ENCODE measurements around the gene YARS1. TPM values are rescaled to one million over a fixed set of nuclear protein-coding genes. Genes with fewer than 3 reads are reported as not detected.
A peak's percentile ranks its signal among the peaks of the same experiment; 100 is the strongest.

The YARS1 gene
- total RNA-seq, 2 donors from 2014 or later, result 74.2 to 85.5 TPM

DNA sequence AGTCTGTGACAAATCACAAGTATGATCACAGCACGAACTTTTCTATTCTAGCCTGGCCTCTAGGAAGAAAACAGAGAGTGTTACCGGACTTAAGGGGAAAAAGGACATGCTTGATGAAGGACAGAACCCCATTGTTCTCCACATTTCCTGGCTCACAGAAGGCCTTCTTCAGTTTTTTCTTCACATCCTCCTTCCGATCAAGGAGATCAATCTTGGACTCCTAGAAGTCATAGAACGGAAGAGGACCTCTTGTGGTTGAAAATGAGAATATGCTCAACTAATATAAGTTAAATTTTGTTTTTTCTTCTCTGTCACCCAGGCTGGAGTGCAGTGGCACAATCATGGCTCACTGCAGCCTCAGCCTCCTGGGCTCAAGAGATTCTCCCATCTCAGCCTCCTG lies 30.3 kb downstream of the YARS1 start:
- intact Hi-C loops (cut with DNase I), result no loop called here
- DNase-seq (ENCODE audit: low spot score), result no peak

DNA sequence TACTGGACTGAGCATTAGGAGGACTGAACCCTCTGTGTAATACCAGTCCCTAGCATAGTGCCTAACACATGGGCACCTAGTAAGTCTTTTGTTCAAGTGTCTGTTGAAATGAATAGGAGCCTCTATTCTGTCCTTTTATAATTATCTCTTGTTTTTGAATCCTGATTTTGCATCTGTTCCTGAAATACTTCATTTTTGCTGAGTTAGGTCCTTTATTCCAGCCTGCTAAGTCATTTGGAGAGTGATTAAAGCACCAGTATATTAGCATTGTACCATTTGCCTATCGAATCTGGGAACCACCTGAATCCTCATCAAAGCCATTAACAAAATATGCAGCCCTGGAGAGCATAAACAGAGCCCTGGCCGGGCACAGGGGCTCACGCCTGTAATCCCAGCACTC lies 32.3 kb downstream of the YARS1 start:
- DNase-seq (ENCODE audit: low spot score), result no peak
- intact Hi-C loops (cut with DNase I), result no loop called here

DNA sequence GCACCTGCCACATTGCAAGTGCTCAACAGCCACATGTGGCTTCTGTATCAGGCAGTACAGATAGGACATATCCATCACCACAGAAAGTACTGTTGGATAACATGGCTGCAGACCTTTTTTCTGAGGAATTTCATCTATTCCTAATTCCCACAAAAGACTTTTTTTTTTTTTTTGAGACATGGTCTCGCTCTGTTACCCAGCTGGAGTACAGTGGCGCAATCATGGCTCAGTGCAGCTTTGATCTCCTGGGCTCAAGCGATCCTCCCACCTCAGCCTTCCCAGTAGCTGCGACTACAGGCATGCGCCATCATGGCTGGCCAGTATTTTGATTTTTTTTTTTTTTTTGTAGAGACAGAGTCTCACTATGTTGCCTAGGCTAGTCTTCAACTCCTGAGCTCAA lies 33.3 kb downstream of the YARS1 start:
- no peak for DNase-seq (ENCODE audit: low spot score)

DNA sequence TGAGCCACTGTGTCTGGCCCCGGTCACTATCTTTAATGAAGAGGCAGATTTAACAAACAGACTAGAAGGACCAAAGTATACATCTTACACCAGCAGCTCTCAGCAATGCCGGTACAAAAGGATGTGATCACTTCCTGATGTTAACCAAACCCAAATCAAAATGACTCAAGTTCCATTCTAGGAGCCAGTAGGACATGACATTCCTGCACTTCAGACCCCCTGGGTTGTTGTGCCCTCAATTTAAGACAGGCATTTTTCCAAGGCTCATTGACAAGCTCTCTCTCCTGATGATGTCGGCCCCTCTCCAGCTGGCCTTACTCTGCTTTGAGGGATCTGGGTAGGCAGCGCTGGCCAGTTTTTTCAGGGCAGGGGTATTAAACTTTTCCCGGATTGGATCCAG lies 35.1 kb downstream of the YARS1 start:
- DNase-seq (ENCODE audit: low spot score), result no peak
- intact Hi-C loops (cut with DNase I), result no loop called here

More for the DNA sequence above, 33.3 kb downstream of the YARS1 start:
- intact Hi-C loops (cut with DNase I), result no loop called here

DNA sequence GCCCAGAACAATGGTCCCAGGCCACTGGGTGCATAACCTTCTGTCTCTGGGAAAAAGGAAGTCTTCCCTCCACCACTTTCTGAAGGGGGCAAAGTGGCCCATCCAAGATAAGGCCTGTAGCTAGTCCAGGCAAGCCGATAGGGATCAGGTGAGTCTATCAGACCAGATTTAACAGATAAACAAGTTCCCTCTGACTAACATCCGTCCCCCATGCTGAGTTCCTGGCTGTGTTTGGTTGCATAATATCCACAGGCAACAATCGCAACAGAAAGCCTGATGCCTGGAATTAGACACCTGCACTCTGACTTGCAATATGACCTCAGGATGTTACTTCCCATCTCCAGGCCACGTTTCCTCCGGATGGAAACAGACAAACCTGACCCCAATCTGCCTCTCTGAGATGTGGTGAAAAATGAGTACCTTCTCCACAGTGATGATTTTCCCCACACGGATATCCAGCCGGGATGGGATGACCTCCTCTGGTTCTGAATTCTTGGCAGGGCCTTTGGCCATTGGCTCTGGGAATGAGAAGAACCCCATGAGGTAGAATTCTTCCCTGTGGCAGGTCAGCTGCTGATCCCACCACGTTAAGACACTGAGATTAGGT lies 36.4 kb downstream of the YARS1 start:
- intact Hi-C loops (cut with DNase I), result no loop called here
- DNase-seq (ENCODE audit: low spot score), result no peak

DNA sequence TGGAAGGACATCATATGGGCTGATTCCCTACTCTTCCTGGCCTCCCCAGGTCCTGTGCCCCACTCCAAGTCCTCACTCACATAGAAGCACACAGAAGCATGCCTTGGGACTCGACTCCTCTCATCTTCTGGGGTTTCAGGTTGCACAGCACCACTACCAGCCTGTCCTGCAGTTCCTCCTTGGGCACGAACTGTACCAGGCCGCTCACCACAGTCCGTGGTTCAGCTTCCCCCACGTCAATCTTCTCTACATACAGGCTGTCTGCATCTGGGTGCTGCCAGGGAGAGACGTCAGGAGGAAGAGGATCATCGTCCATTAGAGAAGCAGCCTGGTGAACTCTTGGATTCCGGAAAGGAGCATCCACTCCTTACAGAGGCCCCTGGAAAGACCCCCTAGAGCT lies 37.2 kb downstream of the YARS1 start:
- no peak for DNase-seq (ENCODE audit: low spot score)
- intact Hi-C loops (cut with DNase I), result no loop called here

DNA sequence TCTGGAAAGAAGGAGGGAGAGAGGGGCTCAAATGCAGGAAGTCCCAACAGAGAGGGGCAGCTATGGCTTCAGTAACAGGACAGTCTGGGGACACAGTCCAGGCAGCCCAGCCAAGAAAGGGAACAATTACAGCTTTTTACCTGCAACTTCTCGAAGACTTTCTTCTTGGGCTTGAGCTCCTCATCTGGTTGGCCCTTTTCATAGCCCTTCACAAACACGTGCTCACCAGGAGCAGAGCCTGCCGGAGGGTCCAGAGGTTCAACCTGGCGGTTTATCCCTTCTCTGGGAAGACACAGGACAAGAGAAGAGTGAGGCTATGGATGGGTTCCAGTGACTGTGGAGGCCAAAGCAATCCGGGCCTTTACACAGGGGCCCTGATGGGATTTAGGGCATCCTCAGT lies 37.9 kb downstream of the YARS1 start:
- intact Hi-C loops (cut with DNase I), result no loop called here
- DNase-seq (ENCODE audit: low spot score), result no peak

DNA sequence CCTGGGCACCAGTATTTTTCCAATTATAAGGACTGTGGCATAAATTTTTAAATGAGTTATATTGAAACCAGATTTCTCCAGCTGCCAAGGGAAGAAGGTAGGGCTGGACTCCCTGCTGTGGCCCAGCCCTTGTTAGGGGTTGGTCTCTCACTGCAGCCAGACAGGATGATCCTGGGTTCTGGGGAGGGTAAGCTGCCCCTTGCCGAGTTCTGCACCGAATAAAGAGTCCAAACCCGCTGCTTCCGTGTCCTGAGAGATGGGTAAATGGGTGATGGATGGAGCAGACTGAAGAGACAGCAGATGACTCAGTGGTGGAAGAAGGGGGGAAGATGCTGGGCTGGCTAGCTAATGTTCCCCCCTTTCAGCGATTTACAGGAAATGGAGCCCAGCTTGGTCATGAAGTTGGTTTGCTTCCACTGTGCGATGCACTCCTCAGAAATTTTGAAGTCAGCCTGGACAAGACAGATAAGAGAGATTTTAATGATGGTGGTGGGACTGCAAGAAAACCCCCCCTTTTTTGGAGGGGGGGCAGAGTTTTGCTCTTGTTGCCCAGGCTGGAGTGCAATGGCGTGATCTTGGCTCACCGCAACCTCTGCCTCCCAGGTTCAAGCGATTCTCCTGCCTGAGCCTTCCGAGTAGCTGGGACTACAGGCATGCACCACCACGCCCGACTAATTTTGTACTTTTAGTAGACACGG lies 41.4 kb downstream of the YARS1 start:
- peak; percentile 58 for DNase-seq (ENCODE audit: low spot score)
- intact Hi-C loops (cut with DNase I), result no loop called here

DNA sequence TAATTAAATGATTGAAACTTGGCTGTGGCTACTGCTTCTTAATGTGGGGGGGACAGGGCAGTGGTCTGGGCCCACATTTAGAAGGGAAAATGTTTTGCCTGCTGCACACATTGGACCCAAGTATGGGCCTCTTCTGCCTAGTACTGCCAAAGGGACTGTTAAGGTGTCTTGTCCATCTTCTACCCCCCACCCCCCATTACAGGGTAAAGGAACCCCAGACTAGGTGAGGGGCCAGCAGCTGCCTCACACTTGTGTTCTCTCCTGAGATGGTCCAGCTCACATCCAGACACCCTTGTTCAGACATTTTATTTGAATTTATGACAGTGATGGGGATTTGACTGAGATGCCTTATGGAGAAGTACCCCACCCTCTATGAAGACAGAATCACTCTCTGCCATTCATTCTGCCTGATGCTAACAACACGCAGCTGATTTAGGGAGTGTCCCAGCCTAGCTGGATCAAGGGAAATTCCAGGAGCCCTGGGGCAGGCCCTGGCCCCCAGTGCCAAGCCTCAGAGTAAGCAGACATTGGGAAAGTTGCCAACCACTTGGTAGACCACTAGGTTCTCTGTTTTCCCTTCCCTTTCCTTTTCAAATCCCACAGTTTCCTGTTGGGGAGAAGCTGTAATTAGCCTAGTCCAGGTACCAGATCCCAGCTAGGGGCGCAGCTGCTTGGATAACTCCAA lies 42.1 kb downstream of the YARS1 start:
- peak; percentile 57 for DNase-seq (ENCODE audit: low spot score)

DNA sequence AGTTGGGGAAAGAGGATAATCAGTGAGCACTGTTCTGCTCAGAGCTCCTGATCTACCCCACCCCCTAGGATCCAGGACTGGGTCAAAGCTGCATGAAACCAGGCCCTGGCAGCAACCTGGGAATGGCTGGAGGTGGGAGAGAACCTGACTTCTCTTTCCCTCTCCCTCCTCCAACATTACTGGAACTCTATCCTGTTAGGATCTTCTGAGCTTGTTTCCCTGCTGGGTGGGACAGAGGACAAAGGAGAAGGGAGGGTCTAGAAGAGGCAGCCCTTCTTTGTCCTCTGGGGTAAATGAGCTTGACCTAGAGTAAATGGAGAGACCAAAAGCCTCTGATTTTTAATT lies 42.7 kb downstream of the YARS1 start:
- intact Hi-C loops (cut with DNase I), result loop anchor here (5.0 kb wide), 1 partner anchor 62 kb away; no protein-coding TSS in a partner anchor
- no peak for DNase-seq (ENCODE audit: low spot score)

More for the DNA sequence above, 42.1 kb downstream of the YARS1 start:
- intact Hi-C loops (cut with DNase I), result loop anchor here (5.0 kb wide), 1 partner anchor 63 kb away; no protein-coding TSS in a partner anchor

DNA sequence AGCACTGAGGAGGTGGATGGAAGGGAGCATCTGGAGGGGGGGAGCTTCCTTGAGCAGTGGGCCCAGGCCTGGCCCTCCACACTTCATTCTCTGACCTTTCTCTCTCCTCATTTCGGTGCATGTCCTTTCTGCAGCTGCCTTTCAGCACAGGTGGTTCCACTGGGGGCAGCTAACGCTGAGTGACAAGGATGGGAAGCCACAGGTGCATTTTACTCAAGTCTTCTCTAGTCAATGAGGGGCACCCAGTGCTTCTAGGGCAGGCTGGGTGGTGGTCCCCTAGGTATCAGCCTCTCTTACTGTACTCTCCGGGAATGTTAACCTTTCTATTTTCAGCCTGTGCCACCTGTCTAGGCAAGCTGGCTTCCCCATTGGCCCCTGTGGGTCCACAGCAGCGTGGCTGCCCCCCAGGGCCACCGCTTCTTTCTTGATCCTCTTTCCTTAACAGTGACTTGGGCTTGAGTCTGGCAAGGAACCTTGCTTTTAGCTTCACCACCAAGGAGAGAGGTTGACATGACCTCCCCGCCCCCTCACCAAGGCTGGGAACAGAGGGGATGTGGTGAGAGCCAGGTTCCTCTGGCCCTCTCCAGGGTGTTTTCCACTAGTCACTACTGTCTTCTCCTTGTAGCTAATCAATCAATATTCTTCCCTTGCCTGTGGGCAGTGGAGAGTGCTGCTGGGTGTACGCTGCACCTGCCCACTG lies 43.2 kb downstream of the YARS1 start:
- intact Hi-C loops (cut with DNase I), result loop anchor here (5.0 kb wide), 1 partner anchor 62 kb away; no protein-coding TSS in a partner anchor
- DNase-seq (ENCODE audit: low spot score), result peak; percentile 41

DNA sequence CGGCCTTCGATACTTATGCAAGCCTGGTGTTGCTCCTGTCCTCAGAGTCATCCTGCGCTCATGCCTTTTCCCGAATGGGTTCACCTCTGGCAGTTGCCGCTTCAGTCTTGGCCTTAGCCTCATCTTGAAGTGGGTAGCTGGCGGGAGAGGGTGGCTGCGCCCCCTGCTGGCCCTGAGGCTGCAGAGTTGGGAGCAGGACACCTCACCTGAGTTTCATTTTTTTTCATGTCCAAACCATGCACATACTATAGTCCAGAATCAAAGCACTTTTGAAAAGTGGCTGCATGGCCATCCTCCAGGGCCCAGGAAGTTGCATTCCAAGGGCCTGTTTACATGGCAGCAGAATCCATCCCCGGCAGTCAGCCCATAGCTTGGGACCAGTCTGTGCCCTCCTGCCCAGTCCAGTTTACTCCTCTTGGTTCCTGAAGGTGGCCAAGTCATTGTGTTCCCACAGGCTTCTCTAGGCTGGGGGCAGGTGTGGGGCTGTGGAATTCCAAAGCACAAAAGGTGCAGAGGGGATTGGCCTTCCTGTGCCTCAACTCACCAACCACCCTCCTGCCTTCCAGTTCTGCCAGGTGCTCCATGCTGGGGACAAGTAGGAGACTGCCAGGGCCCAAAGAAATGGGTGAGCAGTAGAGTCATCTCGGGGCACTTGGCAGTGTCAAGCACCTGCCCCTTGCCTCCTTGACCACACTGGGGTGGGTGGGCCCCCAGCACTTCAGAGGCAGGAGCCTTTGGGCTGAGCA lies 44.0 kb downstream of the YARS1 start:
- intact Hi-C loops (cut with DNase I), result loop anchor here (5.0 kb wide), 1 partner anchor 61 kb away; no protein-coding TSS in a partner anchor
- DNase-seq (ENCODE audit: low spot score), result peak; percentile 93

DNA sequence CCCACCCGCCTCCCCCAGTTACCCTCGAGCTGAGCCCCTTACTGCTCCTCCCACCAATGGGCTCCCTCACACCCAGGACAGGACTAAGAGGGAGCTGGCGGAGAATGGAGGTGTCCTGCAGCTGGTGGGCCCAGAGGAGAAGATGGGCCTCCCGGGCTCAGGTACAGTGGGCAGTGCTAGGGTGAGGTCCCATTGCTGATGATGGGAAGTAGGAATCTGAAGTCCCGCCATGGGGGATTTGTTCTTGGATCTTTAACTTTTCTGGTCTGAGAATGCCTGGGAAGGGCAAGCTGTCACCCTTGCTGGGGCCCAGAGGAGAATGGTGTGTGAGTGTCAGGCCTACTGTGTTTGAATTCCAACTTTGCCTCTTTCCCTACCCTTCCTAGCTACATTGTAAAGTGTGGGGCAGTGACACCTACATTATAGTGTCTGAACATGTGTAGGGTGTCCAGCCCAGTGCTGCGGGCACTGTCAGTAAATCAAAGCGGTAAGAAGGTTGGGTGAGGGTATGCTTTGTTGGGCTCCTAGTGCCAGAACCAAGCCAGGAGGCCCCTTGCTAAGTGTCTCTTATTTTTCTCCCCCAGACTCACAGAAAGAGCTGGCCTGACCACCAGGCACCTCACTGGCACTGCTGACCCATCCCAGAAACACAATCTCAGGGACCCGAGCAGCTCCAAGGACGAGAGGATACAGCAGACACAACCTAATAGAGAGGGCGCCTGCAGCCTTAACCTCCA lies 44.7 kb downstream of the YARS1 start:
- peak; percentile 54 for DNase-seq (ENCODE audit: low spot score)
- intact Hi-C loops (cut with DNase I), result loop anchor here (5.0 kb wide), 1 partner anchor 60 kb away; no protein-coding TSS in a partner anchor

DNA sequence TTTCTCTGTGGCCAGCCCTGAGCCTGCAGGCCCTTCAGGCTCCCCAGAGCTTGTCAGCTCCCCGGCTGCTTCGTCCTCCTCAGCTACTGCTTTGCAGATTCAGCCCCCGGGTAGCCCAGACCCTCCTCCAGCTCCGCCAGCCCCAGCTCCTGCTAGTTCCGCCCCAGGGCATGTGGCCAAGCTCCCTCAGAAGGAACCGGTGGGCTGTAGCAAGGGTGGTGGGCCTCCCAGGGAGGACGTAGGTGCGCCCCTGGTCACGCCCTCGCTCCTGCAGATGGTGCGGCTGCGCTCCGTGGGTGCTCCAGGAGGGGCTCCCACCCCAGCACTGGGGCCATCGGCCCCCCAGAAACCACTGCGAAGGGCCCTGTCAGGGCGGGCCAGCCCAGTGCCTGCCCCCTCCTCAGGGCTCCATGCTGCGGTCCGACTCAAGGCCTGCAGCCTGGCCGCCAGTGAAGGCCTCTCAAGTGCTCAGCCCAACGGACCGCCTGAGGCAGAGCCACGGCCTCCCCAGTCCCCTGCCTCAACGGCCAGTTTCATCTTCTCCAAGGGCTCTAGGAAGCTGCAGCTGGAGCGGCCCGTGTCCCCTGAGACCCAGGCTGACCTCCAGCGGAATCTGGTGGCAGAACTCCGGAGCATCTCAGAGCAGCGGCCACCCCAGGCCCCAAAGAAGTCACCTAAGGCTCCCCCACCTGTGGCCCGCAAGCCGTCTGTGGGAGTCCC lies 45.4 kb downstream of the YARS1 start:
- intact Hi-C loops (cut with DNase I), result loop anchor here (5.0 kb wide), 1 partner anchor 59 kb away; no protein-coding TSS in a partner anchor
- peak; percentile 82 for DNase-seq (ENCODE audit: low spot score)

DNA sequence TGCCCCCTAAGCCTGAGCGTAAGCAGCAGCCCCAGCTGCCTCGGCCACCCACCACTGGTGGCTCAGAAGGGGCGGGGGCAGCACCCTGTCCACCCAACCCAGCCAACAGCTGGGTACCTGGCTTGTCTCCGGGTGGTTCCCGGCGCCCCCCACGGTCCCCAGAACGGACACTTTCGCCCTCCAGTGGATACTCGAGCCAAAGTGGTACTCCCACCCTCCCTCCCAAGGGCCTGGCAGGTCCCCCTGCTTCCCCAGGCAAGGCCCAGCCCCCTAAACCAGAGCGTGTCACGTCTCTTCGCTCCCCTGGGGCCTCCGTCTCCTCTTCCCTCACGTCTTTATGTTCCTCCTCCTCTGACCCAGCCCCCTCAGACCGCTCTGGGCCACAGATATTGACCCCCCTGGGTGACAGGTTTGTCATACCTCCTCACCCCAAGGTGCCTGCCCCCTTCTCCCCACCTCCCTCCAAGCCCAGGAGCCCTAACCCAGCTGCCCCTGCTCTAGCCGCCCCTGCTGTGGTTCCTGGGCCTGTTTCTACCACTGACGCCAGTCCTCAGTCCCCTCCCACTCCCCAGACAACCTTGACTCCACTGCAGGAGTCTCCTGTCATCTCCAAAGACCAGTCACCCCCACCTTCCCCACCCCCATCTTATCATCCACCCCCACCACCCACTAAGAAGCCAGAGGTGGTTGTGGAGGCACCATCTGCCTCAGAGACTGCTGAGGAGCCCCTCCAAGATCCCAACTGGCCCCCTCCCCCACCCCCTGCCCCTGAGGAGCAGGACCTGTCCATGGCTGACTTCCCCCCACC lies 46.2 kb downstream of the YARS1 start:
- DNase-seq (ENCODE audit: low spot score), result peak; percentile 68
- intact Hi-C loops (cut with DNase I), result loop anchor here (5.0 kb wide), 1 partner anchor 59 kb away; no protein-coding TSS in a partner anchor

DNA sequence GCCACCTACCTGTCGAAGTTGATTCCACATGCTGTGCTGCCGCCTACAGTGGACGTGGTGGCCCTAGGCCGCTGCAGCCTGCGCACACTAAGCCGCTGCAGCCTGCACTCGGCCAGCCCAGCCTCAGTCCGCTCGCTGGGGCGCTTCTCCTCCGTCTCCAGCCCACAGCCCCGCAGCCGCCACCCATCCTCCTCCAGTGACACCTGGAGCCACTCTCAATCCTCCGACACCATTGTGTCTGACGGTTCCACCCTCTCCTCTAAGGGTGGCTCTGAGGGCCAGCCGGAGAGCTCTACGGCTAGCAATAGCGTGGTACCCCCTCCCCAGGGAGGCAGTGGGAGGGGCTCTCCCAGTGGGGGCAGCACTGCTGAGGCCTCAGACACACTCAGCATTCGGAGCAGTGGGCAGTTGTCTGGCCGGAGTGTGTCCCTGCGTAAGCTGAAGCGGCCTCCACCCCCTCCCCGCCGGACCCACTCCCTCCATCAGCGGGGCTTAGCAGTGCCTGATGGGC lies 46.9 kb downstream of the YARS1 start:
- intact Hi-C loops (cut with DNase I), result loop anchor here (5.0 kb wide), 1 partner anchor 58 kb away; no protein-coding TSS in a partner anchor
- DNase-seq (ENCODE audit: low spot score), result peak; percentile 76

All from posterior vena cava (tissue), 2 donors.